ENCODE measurements around the gene ATG7.

DNA sequence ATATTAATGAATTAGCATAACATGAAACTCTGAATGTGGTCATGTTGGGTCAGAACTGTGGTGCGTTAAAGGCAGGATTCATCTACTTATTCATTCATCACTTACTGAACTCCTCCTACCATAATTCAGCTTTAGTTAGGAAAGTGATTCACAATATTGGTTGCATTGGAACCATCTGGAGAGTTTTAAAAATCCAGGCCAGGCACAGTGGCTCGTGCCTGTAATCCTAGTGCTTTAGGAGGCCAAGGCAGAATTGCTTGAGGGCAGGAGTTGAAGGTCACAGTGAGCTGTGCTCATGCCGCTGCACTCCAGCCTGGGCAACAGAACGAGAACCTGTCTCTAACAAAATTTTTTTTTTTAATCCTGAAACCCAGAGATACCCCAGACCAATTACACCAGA lies 44.2 kb upstream of the ATG7 start:
- TF ChIP-seq, protein P1, sequence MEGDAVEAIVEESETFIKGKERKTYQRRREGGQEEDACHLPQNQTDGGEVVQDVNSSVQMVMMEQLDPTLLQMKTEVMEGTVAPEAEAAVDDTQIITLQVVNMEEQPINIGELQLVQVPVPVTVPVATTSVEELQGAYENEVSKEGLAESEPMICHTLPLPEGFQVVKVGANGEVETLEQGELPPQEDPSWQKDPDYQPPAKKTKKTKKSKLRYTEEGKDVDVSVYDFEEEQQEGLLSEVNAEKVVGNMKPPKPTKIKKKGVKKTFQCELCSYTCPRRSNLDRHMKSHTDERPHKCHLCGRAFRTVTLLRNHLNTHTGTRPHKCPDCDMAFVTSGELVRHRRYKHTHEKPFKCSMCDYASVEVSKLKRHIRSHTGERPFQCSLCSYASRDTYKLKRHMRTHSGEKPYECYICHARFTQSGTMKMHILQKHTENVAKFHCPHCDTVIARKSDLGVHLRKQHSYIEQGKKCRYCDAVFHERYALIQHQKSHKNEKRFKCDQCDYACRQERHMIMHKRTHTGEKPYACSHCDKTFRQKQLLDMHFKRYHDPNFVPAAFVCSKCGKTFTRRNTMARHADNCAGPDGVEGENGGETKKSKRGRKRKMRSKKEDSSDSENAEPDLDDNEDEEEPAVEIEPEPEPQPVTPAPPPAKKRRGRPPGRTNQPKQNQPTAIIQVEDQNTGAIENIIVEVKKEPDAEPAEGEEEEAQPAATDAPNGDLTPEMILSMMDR (IDR thresholded peaks at IDR 0.05) = no peak
- no peak for TF ChIP-seq EP300 (IDR thresholded peaks at IDR 0.05)
